ENCODE results near the gene ZNF385D. TPM values are rescaled to one million over a fixed set of nuclear protein-coding genes. Genes with fewer than 3 reads are reported as not detected.
A peak's percentile ranks its signal among the peaks of the same experiment; 100 is the strongest.

ZNF385D gene
- total and polyA plus RNA-seq, 8 donors: 0.42 to 4.0 (median 1.1) TPM

GRCh38 chr3:21638488-21638887, 112.5 kb downstream of the ZNF385D start:
- no peak overlapping the region for H3K4me3 ChIP-seq
- FAIRE-seq: no peak
- TF ChIP-seq CTCF (IDR thresholded peaks at IDR 0.05): no peak
- intact Hi-C loops (cut with DNase I): no loop called here
- no peak for ATAC-seq
- no peak for DNase-seq
- WGBS, 2 donors: 66 to 81% methylated on average over 2 of the region's 2 CpGs
- no peak overlapping the region for H3K27ac ChIP-seq
- H3K36me3 ChIP-seq: no peaks in the 10 kb centered on the region
- no peaks in the 10 kb centered on the region for H3K9me3 ChIP-seq
- no peaks in the 10 kb centered on the region for H3K27me3 ChIP-seq
- no peaks in the 10 kb centered on the region for H3K4me1 ChIP-seq

- 36 to 76% methylated on average over 1 of the region's 1 CpG for WGBS, 2 donors
- Histone ChIP-seq H3K27ac (no peak overlapping the region), H3K4me1 (no peaks in the 10 kb centered on the region), H3K27me3 (no peaks in the 10 kb centered on the region), H3K4me3 (no peak overlapping the region), H3K36me3 (no peaks in the 10 kb centered on the region), H3K9me3 (no peaks in the 10 kb centered on the region)
- FAIRE-seq: no peak
- no peak for ATAC-seq
- intact Hi-C loops (cut with DNase I): no loop called here
- TF ChIP-seq CTCF (IDR thresholded peaks at IDR 0.05): no peak
- no peak for DNase-seq
Observed at GRCh38 chr3:21634112-21634511, 116.9 kb downstream of the ZNF385D start.

- Histone ChIP-seq H3K9me3 (no peaks in the 10 kb centered on the region), H3K27me3 (no peaks in the 10 kb centered on the region), H3K27ac (no peak overlapping the region), H3K36me3 (no peaks in the 10 kb centered on the region), H3K4me1 (no peaks in the 10 kb centered on the region), H3K4me3 (no peak overlapping the region)
- WGBS, 2 donors: 55 to 64% methylated on average over 4 of the region's 4 CpGs
- intact Hi-C loops (cut with DNase I): no loop called here
- FAIRE-seq (no peak), ATAC-seq (no peak), DNase-seq (no peak)
- TF ChIP-seq CTCF (IDR thresholded peaks at IDR 0.05): no peak
Observed at GRCh38 chr3:21624524-21624923, 126.5 kb downstream of the ZNF385D start.

- Histone ChIP-seq H3K27ac (no peak overlapping the region), H3K4me1 (no peaks in the 10 kb centered on the region), H3K4me3 (no peak overlapping the region), H3K27me3 (no peaks in the 10 kb centered on the region), H3K36me3 (no peaks in the 10 kb centered on the region), H3K9me3 (no peaks in the 10 kb centered on the region)
- peak in 3 of 4 donors; percentile 26 to 71 (median 59) for ATAC-seq
- TF ChIP-seq CTCF (IDR thresholded peaks at IDR 0.05): no peak
- no peak for DNase-seq
- 19 to 25% methylated on average over 4 of the region's 4 CpGs for WGBS, 2 donors
- intact Hi-C loops (cut with DNase I): no loop called here
- no peak for FAIRE-seq
Observed at GRCh38 chr3:21621181-21621651, 129.8 kb downstream of the ZNF385D start.

GRCh38 chr3:21620511-21621155, 130.4 kb downstream of the ZNF385D start:
- Histone ChIP-seq H3K9me3 (no peaks in the 10 kb centered on the region), H3K4me3 (no peak overlapping the region), H3K4me1 (no peaks in the 10 kb centered on the region), H3K27ac (no peak overlapping the region), H3K36me3 (no peaks in the 10 kb centered on the region), H3K27me3 (no peaks in the 10 kb centered on the region)
- intact Hi-C loops (cut with DNase I): no loop called here
- FAIRE-seq (no peak), ATAC-seq (peak in 3 of 4 donors; percentile 14 to 25 (median 25)), DNase-seq (no peak)
- WGBS, 2 donors: 32 to 38% methylated on average over 8 of the region's 8 CpGs
- TF ChIP-seq CTCF (IDR thresholded peaks at IDR 0.05): no peak

Data from pancreas (tissue), 10 donors.